Measurements from ENCODE around the gene ATG2B. TPM values are rescaled to one million over a fixed set of nuclear protein-coding genes. Genes with fewer than 3 reads are reported as not detected.

ATG2B gene
- polyA plus RNA-seq, 3 donors = 0.94 to 6.7 (median 1.3) TPM

- H3K27me3 ChIP-seq (ENCODE audit: control insufficient read depth in 2 of 2, insufficient read depth in 2 of 2, low read length in 2 of 2) = no peaks in the 10 kb centered on the region
- intact Hi-C loops (cut with micrococcal nuclease) = no loop called here
- DNase-seq = no peak
- H3K9ac ChIP-seq (ENCODE audit: insufficient read depth, low read length, poor library complexity, severe bottlenecking) = no peak overlapping the region
- H3K27ac Mint-ChIP-seq = no peak overlapping the region
- WGBS (ENCODE audit: insufficient coverage) = no CpG with 5 or more reads among the region's 1 CpG
- H3K27ac ChIP-seq (ENCODE audit: low read depth in 1 of 2, low read length in 2 of 2) = no peak overlapping the region
- peaks cover 25 to 64% of the 10 kb centered on the region in 2 donors for H3K36me3 ChIP-seq (replicated peaks in 1 of 2; ENCODE audit: control insufficient read depth in 1 of 2, insufficient read depth in 2 of 2, low read length in 2 of 2)
- no peaks in the 10 kb centered on the region for H3K27me3 Mint-ChIP-seq (ENCODE audit: low read depth in 3 of 3)
- H3K4me2 ChIP-seq (replicated peaks; ENCODE audit: extremely low read depth, low read length, poor library complexity, severe bottlenecking) = no peak overlapping the region
- TF ChIP-seq, protein P1, sequence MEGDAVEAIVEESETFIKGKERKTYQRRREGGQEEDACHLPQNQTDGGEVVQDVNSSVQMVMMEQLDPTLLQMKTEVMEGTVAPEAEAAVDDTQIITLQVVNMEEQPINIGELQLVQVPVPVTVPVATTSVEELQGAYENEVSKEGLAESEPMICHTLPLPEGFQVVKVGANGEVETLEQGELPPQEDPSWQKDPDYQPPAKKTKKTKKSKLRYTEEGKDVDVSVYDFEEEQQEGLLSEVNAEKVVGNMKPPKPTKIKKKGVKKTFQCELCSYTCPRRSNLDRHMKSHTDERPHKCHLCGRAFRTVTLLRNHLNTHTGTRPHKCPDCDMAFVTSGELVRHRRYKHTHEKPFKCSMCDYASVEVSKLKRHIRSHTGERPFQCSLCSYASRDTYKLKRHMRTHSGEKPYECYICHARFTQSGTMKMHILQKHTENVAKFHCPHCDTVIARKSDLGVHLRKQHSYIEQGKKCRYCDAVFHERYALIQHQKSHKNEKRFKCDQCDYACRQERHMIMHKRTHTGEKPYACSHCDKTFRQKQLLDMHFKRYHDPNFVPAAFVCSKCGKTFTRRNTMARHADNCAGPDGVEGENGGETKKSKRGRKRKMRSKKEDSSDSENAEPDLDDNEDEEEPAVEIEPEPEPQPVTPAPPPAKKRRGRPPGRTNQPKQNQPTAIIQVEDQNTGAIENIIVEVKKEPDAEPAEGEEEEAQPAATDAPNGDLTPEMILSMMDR (IDR thresholded peaks at IDR 0.05) = no peak
- no peak overlapping the region for H2AFZ ChIP-seq (ENCODE audit: insufficient read depth, low read depth, low read length, poor library complexity, severe bottlenecking)
- H3K36me3 Mint-ChIP-seq = peaks cover 46 to 50% of the 10 kb centered on the region in 2 donors
- no peaks in the 10 kb centered on the region for H3K9me3 Mint-ChIP-seq
- no peak overlapping the region for H3K4me3 ChIP-seq (replicated peaks in 1 of 3; ENCODE audit: low read depth in 2 of 3, low read length in 3 of 3)
- no peaks in the 10 kb centered on the region for H3K4me1 Mint-ChIP-seq
- H3K4me1 ChIP-seq (ENCODE audit: control insufficient read depth in 1 of 2, insufficient read depth in 2 of 2, low read length in 2 of 2) = no peaks in the 10 kb centered on the region
- H3K9me3 ChIP-seq (replicated peaks in 1 of 2; ENCODE audit: control insufficient read depth in 1 of 2, insufficient read depth in 1 of 2, low read length in 2 of 2) = no peaks in the 10 kb centered on the region
- H3K4me3 Mint-ChIP-seq = no peak overlapping the region
- no peaks in the 10 kb centered on the region for H4K20me1 ChIP-seq (ENCODE audit: insufficient read depth, low read length)
- H3K79me2 ChIP-seq (ENCODE audit: insufficient read depth, low read length) = no peaks in the 10 kb centered on the region
Measured at GRCh38 chr14:96338551-96338950, 24.6 kb downstream of the ATG2B start.

GRCh38 chr14:96324219-96324618 is 38.9 kb downstream of the ATG2B start:
- no peak overlapping the region for H3K4me3 Mint-ChIP-seq
- intact Hi-C loops (cut with micrococcal nuclease) = no loop called here
- no peaks in the 10 kb centered on the region for H3K27me3 ChIP-seq (ENCODE audit: control insufficient read depth in 2 of 2, insufficient read depth in 2 of 2, low read length in 2 of 2)
- H3K4me1 ChIP-seq (ENCODE audit: control insufficient read depth in 1 of 2, insufficient read depth in 2 of 2, low read length in 2 of 2) = no peaks in the 10 kb centered on the region
- no peak overlapping the region for H3K9ac ChIP-seq (ENCODE audit: insufficient read depth, low read length, poor library complexity, severe bottlenecking)
- H2AFZ ChIP-seq (ENCODE audit: insufficient read depth, low read depth, low read length, poor library complexity, severe bottlenecking) = no peak overlapping the region
- H3K79me2 ChIP-seq (ENCODE audit: insufficient read depth, low read length) = no peaks in the 10 kb centered on the region
- H3K9me3 Mint-ChIP-seq = no peaks in the 10 kb centered on the region
- H3K4me2 ChIP-seq (replicated peaks; ENCODE audit: extremely low read depth, low read length, poor library complexity, severe bottlenecking) = no peak overlapping the region
- WGBS (ENCODE audit: insufficient coverage) = no CpG with 5 or more reads among the region's 7 CpGs
- H3K27me3 Mint-ChIP-seq (ENCODE audit: low read depth in 3 of 3) = peaks cover 0 to 3% (median 0%) of the 10 kb centered on the region in 3 donors
- TF ChIP-seq, protein P1 (IDR thresholded peaks at IDR 0.05) = no peak
- DNase-seq = no peak
- H3K9me3 ChIP-seq (replicated peaks in 1 of 2; ENCODE audit: control insufficient read depth in 1 of 2, insufficient read depth in 1 of 2, low read length in 2 of 2) = no peaks in the 10 kb centered on the region
- H3K36me3 ChIP-seq (replicated peaks in 1 of 2; ENCODE audit: control insufficient read depth in 1 of 2, insufficient read depth in 2 of 2, low read length in 2 of 2) = peaks cover 60 to 79% of the 10 kb centered on the region in 2 donors
- no peaks in the 10 kb centered on the region for H3K4me1 Mint-ChIP-seq
- no peaks in the 10 kb centered on the region for H4K20me1 ChIP-seq (ENCODE audit: insufficient read depth, low read length)
- H3K36me3 Mint-ChIP-seq = peaks cover 59 to 63% of the 10 kb centered on the region in 2 donors
- H3K4me3 ChIP-seq (replicated peaks in 1 of 3; ENCODE audit: low read depth in 2 of 3, low read length in 3 of 3) = no peak overlapping the region
- H3K27ac ChIP-seq (ENCODE audit: low read depth in 1 of 2, low read length in 2 of 2) = no peak overlapping the region
- H3K27ac Mint-ChIP-seq = no peak overlapping the region
